Activated CD8-positive, alpha-beta memory T cell treated with anti-CD3 and anti-CD28 coated beads, Interleukin-2, amount 50 U/mL, for 1 hour (primary cell): ENCODE measurements around the gene AFF3.

ENCODE experiments used
- DNase-seq: peaks from one replicate; pipeline ENCODE4 v3.0.0-alpha.2; 2020; ENCODE audit errors: extremely low read depth

AFF3 gene

DNA sequence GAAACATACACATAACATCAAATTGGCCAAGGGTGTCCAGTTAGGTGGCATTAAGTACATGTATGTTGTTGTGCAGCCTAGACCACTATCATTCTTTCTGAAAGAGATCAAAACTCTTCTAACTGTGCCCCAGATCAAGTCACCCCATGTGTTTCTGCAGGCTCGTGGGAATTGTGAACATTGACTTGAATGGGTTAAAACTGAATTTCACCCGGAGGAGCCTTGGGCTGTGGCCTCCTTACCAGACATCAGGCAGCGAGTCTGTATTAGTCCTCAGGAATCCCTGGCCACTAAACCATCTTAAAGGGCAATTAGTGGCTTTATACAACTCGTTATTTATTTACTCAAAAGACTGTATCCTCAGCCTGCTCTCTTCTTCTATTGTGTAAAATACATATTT lies 503.6 kb downstream of the AFF3 start:
- no peak for DNase-seq

DNA sequence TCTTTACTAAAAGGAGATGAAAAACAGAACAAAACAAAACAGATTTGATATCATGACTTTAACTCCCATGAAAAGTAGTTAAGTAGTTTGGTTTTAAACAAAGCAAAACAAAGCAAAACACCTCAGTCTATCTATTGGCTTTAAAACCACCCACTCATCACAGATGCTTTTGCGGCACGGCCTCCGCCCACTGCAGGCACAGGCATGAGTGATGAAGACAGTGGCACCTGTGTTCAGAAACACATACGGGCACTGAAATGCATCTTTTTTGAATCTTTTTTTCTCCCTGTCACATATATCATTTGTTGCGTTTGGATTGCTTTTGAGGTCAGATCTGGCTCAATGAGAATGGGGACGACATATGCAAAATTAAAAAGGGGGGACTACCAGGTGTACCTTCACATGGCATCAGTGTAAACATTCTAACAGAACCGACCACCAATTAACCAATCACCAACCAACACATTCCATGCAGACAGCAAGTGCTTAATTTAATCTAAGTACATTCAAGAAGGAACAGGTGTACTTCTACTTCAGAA lies 505.2 kb downstream of the AFF3 start:
- DNase-seq = no peak

DNA sequence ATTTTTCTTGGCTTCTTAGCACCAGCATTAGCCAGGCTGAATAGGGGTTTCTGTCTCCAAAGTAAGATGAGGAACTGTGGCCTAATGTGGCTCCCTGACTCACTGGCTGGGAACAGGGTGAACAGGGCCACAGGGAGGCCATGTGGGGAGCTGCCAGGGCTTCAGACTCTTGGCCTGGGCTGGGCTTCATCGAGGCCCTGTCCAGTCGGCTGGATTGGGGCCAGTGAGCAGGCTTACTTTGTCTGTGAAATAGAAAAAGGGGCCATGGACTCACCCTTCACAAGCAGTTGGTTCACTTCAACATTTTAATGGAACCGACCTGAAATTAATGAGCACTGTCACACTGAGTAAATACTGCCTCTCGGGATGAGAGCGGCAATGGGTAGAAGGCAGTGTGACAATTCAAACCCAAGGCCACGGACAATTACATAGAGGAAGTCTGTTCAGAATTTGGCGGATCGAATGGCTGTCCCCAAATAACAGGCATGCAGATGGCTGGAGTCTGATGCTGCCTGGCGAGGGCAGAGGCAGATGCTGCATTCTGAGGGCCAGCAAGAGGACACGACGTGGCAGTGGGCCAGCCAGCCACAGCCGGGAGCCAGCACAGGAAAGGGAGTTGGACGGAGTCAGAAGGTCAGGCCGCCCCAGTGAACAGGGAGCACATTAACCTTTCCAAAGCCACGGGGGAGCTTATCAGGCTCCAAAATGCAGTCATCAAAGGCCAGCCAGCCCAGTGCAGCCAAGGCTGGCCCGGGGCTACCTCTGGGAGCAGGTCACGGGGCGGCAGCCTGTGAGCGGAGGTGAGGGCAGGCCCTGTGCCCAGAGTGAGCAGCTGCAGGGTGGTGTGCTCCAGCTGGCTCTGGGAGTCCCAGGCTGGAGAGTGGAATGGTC lies 506.0 kb downstream of the AFF3 start:
- no peak for DNase-seq

DNA sequence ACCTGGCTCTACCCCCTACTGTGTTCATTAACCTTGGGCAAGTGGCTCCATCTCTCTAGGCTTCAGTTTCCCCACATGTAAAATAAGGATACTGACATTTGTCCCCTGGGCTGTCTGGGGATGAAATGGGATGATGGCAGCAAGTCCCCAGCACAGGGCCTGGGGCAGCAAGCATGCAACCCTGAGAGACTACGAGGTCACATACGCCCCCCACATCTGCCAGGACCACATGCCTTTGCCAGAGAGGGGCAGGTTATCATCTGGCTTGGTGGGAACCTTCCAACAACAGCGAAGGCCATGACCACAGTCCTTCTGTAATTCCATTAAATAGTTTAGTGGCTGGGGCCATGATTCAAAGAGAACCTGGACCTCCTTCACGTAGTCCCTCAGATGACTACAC lies 506.7 kb downstream of the AFF3 start:
- no peak for DNase-seq

DNA sequence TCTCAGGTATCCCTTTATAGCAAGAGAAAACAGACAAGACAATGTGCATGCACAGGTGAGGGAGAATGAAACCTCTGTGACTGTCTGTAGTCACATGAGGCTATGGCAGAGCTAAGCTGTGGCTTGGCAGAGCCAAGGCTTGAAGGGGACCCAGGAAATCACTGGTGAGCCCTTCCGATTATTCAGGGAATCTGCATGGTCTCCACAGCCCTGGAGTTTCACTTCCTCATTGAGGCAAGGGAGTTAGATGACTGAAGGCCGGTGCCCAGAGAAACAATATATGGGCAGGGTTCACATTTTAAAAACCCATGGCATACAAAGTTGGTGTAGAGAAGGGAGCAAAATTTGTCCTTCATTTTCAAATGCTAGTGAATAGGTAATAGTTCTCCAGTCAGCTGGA lies 508.2 kb downstream of the AFF3 start:
- no peak for DNase-seq

DNA sequence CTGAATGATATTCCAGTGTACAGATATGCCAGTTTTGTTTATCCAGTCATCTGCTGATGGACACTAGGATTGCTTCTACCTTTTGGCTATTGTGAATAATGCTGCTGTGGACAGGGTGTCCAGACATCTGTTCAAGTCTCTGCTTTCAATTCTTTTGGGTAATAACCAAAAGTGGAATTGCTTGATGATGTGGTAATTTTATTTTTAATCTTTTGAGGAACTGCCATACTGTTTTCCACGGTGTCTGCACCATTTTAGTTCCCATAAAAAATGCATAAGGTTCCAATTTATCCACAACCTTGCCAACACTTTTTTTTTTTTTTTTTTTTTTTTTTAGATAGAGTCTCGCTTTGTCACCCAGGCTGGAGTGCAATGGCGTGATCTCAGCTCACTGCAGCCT lies 510.7 kb downstream of the AFF3 start:
- DNase-seq = no peak

DNA sequence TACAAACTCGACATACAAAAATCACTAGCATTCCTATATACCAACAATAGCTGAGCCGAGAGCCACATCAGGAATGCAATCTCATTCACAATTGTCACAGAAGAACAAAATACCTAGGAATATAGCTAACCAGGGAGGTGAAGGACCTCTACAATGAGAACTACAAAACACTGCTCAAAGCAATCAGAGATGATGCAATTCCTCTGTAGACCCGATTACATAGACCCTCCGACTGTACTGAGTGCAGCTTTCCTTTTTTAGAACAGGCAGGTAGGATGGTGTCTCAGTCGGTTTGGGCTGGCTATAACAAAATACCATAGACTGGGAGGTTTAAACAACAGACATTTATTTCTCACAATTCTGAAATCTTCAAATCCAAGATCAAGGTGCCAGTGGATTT lies 513.1 kb downstream of the AFF3 start:
- no peak for DNase-seq

DNA sequence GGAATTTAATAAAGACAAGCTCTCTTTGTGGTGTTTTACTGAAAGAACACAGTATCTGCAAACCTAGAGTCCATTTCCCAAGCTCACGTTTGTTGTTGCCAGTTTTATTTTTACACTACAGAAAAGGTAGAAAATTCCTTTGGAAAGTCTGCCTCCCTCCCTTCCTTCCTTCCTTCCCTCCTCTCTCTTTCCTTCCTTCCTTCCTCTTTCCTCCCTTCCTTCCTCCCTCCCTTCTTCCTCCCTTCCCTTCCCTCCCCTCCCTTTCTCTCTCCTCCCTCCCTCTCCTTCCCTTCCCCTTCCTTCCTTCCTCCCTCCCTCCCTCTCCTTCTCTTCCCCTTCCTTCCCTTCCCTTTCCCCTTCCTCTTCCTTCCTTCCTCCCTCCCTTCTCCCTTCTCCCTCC lies 516.2 kb downstream of the AFF3 start:
- no peak for DNase-seq

DNA sequence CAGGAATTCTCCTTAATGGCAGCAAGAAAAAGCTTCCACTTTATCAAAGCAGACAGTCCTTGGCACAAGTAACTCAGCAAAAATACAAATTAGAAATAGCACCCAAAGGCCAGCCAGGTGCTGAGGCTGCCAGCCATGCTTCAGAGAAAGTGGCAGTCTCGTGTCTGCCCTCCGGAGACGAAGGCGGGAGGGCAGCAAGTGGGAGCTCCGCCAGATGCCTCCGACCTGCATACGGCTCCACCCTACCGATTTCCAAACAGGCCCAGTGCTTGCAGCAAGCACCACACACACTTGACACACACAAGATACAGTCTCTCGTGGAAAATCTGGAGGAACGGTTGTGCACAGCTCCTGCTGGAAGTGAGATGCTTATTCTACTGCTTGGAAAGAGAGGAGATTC lies 517.7 kb downstream of the AFF3 start:
- DNase-seq = no peak

DNA sequence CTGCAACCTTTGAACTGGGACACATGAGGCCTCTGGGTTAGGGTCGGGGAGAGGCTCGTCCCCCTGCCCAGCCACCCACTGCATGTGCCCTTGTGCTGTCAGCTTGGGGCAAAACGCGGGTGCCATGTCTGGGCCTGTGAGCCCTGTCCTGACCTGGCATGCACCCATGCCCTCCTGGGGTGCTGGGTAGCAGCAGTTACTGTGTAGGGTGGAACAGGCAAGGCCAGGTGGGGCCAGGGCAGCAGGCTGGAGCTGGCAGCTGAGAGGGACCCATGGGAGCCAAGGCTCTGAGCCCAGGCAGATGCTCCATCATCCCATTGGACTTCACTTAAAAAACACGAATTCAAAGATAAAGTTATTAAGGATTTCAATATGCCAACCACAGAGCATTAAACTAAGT lies 518.8 kb downstream of the AFF3 start:
- DNase-seq = no peak

DNA sequence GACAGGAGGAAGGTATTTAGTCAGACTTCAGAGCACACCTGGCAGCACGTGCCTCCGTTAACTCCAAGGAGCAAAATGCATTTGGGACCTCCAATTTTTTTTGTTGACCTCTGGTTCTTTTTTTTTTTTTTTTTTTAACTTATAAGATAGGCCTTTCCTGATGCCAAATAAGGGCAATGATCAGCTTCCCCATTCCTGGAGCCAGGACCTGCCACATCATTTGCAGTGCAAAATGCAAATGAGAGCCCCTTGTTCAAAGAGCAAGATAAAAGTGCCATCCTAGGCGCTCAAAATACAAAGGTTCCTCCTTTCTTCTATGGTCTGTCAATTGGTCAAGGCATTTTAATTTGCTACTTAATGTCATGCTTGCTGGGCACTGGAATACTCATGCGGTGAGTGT lies 519.4 kb downstream of the AFF3 start:
- DNase-seq = no peak

DNA sequence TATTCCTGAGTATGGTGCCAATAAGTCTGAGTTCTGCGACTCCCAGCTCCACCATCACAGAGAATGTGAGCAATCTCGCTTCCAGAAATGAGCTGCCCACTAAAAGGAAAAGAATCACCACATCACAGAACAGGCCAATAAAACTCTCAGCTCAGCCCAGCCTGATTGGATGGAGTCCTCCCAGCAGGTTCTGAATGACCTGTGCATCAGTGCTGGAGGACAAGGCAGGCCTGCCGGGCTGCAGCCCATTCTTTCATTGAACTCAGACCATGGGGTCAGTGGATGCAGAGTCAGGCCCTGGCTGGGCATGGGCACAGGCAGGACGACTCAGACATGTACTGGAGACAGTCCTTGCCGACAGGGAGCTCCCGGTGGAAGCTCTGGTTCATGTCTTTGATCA lies 519.9 kb downstream of the AFF3 start:
- no peak for DNase-seq

DNA sequence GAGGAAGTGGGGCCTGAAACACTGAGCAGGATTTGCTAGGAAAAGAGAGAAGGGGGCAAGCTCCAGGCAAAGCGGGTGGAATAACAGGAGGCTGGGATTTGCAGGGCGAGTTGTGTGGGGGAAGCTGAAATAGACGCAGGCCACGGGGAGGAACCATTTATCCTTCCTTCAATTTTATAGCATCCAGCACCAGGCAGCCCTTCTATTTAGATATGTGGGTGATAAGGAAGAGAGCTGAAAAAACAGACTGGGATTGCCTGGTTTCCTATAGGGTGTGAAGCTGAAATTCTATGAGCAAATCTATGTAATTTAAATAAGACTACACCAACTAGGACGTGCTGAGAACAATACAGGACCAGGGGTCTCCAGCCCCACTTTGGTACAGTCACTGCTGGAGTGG lies 520.6 kb downstream of the AFF3 start:
- DNase-seq = no peak

DNA sequence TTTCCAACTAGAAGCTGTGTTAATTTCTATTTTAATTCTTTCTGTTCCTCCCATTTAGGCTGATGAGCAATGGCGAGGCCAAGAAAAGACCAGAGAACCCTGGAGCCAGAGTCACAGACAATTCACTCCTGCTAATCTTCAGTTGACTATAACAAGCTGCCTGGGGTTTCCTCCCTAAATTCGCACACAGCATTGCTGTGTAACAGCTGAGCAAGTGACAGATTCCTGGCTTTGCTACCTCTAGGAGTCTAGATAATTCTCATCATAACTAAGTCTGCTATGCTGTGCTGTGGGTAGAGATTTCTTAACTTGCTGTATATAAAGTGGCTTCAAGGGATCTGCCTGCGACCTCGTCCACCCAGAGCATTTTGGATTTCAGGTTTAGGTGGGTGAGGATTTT lies 521.3 kb downstream of the AFF3 start:
- no peak for DNase-seq

DNA sequence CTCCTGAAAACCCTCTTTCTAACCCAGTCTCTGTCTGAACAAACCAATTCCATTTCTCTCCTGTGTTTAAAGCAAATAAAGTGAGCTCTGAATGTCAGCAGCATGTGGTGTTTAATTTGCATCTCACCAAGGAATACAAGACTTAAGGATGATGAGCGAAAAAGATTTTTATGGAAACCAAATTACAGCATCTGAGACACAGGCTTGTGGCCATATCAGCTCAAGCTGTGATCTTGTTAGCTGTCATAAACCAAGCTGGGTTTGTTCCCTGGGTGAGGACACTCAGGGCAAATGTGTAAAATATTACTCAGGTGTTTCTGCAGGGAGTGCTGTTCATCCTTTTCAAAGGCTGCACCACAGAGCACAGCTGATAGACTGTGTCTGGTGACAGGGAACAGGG lies 523.2 kb downstream of the AFF3 start:
- no peak for DNase-seq

DNA sequence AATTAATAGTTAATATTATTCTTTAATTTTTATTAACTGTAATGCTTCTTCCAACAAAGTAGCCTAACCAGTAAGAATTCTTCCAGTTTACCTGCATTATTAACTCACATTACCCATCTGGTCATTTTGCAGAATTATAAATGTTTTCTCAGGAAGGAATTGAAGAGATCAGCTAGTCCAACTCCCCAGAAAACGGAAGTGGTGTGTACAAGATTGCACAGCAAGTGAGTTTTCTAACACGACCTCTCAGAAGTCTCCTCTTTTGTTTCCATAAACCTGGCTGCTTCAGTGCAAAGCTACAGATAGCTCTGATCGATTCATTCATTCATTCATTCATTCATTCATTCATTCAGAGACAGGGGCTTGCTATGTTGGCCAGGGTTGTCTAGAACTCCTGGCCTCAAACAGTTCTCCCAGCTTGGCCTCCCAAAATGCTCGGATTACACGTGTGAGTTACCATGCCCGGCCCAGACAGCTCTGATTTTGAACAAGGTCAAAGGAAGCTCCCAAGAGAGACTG lies 523.8 kb downstream of the AFF3 start:
- DNase-seq = no peak

DNA sequence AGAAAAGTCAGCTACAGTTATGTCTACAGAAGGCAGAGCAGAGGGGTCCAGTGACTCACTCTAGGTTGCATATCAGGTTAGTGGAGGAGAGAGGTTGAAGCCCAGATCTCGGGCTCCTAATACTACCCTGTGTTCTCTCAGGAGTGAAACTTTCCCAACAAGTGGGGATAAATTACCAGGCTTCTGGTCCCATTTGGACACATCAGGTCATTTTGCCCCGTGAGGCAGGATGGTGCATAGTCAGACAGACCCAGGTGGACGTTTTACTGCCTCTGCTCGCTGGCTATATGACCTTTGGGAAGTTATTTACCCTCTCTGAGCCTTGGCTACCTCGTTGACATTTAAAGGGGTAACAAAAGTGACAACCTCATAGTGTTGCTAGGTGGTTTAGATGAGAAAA lies 524.6 kb downstream of the AFF3 start:
- no peak for DNase-seq

DNA sequence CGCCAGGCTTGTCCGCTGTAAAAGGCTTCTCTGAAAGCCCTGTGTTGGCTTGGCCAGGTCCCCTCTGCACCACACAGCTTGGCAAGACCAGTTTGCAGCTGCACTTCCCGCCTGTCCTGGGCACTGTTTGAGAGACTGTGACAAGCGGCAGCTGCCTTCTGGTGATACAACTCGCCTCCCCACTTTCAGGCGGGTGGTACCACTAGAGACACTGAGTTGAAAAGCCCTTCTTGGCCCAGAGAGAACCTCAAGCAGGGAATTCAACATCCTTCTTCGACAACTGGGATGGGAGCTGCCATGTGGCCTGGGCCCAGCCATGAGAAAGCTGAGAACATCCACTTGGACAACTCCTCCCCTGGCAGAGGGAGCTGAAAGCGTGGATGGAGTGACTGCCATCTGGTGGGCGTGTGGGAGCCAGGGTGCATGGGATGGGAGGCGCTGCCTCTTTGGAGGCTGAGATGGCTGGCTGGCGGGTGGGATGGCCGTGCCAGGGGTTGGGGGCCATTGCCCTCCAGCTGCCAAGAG lies 527.1 kb downstream of the AFF3 start:
- DNase-seq = no peak

DNA sequence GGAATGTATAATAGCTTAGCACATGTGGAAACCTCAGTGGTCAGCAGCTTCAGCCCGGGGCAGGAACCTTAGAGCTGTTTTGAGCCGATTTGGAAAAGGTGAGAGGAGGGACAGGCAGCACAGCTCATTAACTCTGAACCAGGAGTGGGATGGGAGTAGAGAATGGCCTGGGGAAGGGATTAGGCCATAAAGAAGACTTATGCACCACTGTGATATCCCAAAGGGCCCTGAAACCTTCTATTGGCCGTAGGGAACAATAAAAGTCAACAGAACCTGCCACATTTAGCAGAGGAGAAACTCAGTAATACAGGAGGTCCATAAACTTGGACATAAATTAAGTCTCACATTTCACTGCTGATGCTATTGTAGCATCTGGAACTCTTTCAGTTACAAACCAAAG lies 528.4 kb downstream of the AFF3 start:
- no peak for DNase-seq

DNA sequence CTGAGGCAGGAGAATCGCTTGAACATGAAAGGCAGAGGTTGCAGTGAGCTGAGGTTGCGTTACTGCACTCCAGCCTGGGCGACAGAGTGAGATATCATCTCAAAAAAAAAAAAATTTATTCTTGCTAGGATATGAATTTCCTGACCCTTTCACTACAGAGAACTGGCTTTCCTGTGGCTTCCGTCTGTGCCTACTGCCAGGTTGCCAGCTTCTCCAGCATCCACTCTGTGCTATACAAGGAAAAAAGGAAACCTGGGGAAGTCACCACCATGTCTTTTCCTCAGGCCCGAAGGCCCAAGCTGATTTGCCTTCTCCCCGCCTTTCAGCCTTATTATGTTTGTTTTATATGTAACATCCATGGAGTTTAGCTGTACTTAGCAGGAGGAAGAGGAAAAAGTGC lies 530.6 kb downstream of the AFF3 start:
- no peak for DNase-seq

DNA sequence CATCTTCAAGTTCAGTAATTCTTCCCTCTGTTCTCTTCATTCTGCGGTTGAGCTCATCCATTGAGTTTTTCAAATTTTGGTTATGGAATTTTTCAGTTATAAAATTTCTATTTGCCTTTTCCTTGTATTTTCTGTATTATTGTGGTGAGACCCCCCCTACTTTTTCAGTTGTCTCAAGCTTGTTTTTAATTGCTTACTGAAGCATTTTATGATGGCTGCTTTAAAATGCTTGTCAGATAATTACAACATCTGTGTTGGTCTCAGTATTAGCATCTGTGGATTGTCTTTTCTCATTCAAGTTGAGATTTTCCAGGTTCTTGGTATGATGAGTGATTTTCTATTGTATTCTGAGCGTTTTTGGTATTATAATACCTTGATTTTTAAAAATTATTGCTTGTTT lies 531.4 kb downstream of the AFF3 start:
- no peak for DNase-seq

DNA sequence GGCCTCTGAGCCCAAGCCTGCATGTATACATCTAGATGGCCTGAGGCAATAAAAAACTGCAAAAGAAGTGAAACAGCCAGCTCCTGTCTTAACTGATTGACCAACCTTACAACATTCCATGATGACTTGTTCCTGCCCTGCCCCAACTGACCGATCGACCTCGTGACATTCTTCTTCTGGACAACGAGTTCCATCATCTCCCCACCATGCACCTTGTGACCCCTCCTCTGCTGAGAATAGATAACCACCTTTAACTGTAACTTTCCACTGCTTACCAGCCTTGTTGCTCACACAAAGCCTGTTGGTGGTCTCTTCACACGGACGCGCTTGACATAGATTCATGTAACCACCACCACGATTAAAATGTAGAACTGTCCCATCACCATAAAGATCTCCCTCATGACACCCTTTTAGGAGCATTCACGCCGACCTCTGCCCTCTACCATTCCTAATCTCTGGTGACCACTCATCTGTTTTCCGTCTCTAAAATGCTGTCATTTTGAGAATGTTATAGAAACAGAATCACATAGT lies 532.5 kb downstream of the AFF3 start:
- DNase-seq = no peak

DNA sequence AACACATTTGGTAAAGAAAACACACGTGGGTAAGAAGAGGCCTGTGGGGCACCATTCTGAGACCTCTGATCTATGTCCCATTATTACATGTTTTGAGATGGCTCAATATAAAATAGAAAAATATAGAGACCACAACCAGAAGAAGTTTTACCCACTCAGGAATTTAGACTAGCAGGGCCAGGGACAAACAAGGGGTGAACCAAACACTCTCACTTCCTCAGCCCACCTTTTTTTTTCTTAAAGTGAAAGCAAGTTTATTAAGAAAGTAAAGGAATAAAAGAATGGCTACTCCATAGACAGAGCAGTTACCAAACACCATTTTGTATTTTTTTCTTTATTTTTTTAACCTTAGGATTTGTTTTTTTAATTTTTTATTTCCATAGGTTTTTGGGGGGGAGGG lies 533.5 kb downstream of the AFF3 start:
- DNase-seq = no peak
